ENCODE data around the gene DLG2.

Gene DLG2

GRCh38 chr11:83778596-83778995 lies 1848.5 kb downstream of the DLG2 start:
- Histone ChIP-seq H3K27me3 (ENCODE audit: insufficient read depth, low read length) (no peaks in the 10 kb centered on the region), H3F3A (ENCODE audit: insufficient read depth, low read length) (no peaks in the 10 kb centered on the region), H3K4me2 (ENCODE audit: low read length) (no peak overlapping the region), H3K4me1 (ENCODE audit: insufficient read depth, low read length, severe bottlenecking) (no peaks in the 10 kb centered on the region), H3K36me3 (ENCODE audit: insufficient read depth, low read length) (no peaks in the 10 kb centered on the region), H3K9ac (ENCODE audit: low read length) (no peak overlapping the region), H2AFZ (ENCODE audit: low read length) (no peak overlapping the region), H3K4me3 (ENCODE audit: low read depth, low read length, poor library complexity, severe bottlenecking) (no peak overlapping the region), H3K9me2 (ENCODE audit: low read depth, low read length) (no peaks in the 10 kb centered on the region), H3K27ac (ENCODE audit: low read depth, low read length, poor library complexity, severe bottlenecking) (no peak overlapping the region), H3K9me3 (ENCODE audit: low read length) (no peaks in the 10 kb centered on the region), H4K20me1 (ENCODE audit: insufficient read depth, low read length) (no peaks in the 10 kb centered on the region), H3K79me2 (ENCODE audit: insufficient read depth, low read length) (no peaks in the 10 kb centered on the region)
- TF ChIP-seq EZH2 (IDR thresholded peaks at IDR 0.05; ENCODE audit: borderline replicate concordance, low read length) (no peak), CTCF (IDR thresholded peaks at IDR 0.05; ENCODE audit: low read length) (no peak)

GRCh38 chr11:83773950-83774880 lies 1852.9 kb downstream of the DLG2 start:
- H3K4me1 ChIP-seq (ENCODE audit: insufficient read depth, low read length, severe bottlenecking): no peaks in the 10 kb centered on the region
- H2AFZ ChIP-seq (ENCODE audit: low read length): no peak overlapping the region
- TF ChIP-seq EZH2 (IDR thresholded peaks at IDR 0.05; ENCODE audit: borderline replicate concordance, low read length): no peak
- TF ChIP-seq CTCF (IDR thresholded peaks at IDR 0.05; ENCODE audit: low read length): no peak
- H3K27ac ChIP-seq (ENCODE audit: low read depth, low read length, poor library complexity, severe bottlenecking): no peak overlapping the region
- H3K79me2 ChIP-seq (ENCODE audit: insufficient read depth, low read length): no peaks in the 10 kb centered on the region
- H3K4me3 ChIP-seq (ENCODE audit: low read depth, low read length, poor library complexity, severe bottlenecking): no peak overlapping the region
- no peaks in the 10 kb centered on the region for H3F3A ChIP-seq (ENCODE audit: insufficient read depth, low read length)
- H3K9me2 ChIP-seq (ENCODE audit: low read depth, low read length): no peaks in the 10 kb centered on the region
- H3K9ac ChIP-seq (ENCODE audit: low read length): no peak overlapping the region
- H3K9me3 ChIP-seq (ENCODE audit: low read length): no peaks in the 10 kb centered on the region
- H3K4me2 ChIP-seq (ENCODE audit: low read length): no peak overlapping the region
- no peaks in the 10 kb centered on the region for H3K36me3 ChIP-seq (ENCODE audit: insufficient read depth, low read length)
- no peaks in the 10 kb centered on the region for H3K27me3 ChIP-seq (ENCODE audit: insufficient read depth, low read length)
- no peaks in the 10 kb centered on the region for H4K20me1 ChIP-seq (ENCODE audit: insufficient read depth, low read length)

GRCh38 chr11:83768489-83768888 lies 1858.7 kb downstream of the DLG2 start:
- H3K9me2 ChIP-seq (ENCODE audit: low read depth, low read length): no peaks in the 10 kb centered on the region

More at GRCh38 chr11:83768489-83768888, 1858.7 kb downstream of the DLG2 start:
- no peaks in the 10 kb centered on the region for H4K20me1 ChIP-seq (ENCODE audit: insufficient read depth, low read length)
- H3K27me3 ChIP-seq (ENCODE audit: insufficient read depth, low read length): no peaks in the 10 kb centered on the region
- H3F3A ChIP-seq (ENCODE audit: insufficient read depth, low read length): no peaks in the 10 kb centered on the region
- no peak overlapping the region for H3K9ac ChIP-seq (ENCODE audit: low read length)
- H3K79me2 ChIP-seq (ENCODE audit: insufficient read depth, low read length): no peaks in the 10 kb centered on the region
- no peak overlapping the region for H3K4me2 ChIP-seq (ENCODE audit: low read length)
- H3K27ac ChIP-seq (ENCODE audit: low read depth, low read length, poor library complexity, severe bottlenecking): no peak overlapping the region
- no peaks in the 10 kb centered on the region for H3K4me1 ChIP-seq (ENCODE audit: insufficient read depth, low read length, severe bottlenecking)
- TF ChIP-seq CTCF (IDR thresholded peaks at IDR 0.05; ENCODE audit: low read length) (no peak), EZH2 (IDR thresholded peaks at IDR 0.05; ENCODE audit: borderline replicate concordance, low read length) (no peak)
- H3K36me3 ChIP-seq (ENCODE audit: insufficient read depth, low read length): no peaks in the 10 kb centered on the region
- H3K4me3 ChIP-seq (ENCODE audit: low read depth, low read length, poor library complexity, severe bottlenecking): no peak overlapping the region
- H3K9me3 ChIP-seq (ENCODE audit: low read length): no peaks in the 10 kb centered on the region
- no peak overlapping the region for H2AFZ ChIP-seq (ENCODE audit: low read length)

All from OCI-LY1 (cell line).